Stimulated activated CD8-positive, alpha-beta memory T cell treated with anti-CD3 and anti-CD28 coated beads, Interleukin-7, amount 100 ng/mL, for 48 hours (primary cell): Measurements from ENCODE around the gene FAM240B.

Experiments
- DNase-seq, 2 donors: peaks; one replicate each; pipeline ENCODE4 v3.0.0-alpha.2; 2020; ENCODE audit warnings: low read depth in 1 of 2; ENCODE audit errors: extremely low read depth in 1 of 2

The FAM240B gene

GRCh38 chr9:38671748-38672147 lies 48.2 kb downstream of the FAM240B start:
- DNase-seq = no peak

GRCh38 chr9:38671372-38671731 lies 48.6 kb downstream of the FAM240B start:
- no peak for DNase-seq

GRCh38 chr9:38670542-38671371 lies 49.2 kb downstream of the FAM240B start:
- DNase-seq = no peak

- DNase-seq = no peak
Measured at GRCh38 chr9:38668791-38669466, 51.0 kb downstream of the FAM240B start.

- no peak for DNase-seq
Measured at GRCh38 chr9:38662763-38663593, 57.0 kb downstream of the FAM240B start.

GRCh38 chr9:38659538-38659937 lies 60.4 kb downstream of the FAM240B start:
- DNase-seq = no peak

- no peak for DNase-seq
Measured at GRCh38 chr9:38656896-38657295, 63.0 kb downstream of the FAM240B start.

- DNase-seq = no peak
Measured at GRCh38 chr9:38652486-38652885, 67.4 kb downstream of the FAM240B start.

GRCh38 chr9:38652044-38652443 lies 67.9 kb downstream of the FAM240B start:
- DNase-seq = no peak

GRCh38 chr9:38651400-38652042 lies 68.4 kb downstream of the FAM240B start:
- DNase-seq = no peak

GRCh38 chr9:38650564-38650963 lies 69.4 kb downstream of the FAM240B start:
- no peak for DNase-seq

GRCh38 chr9:38649731-38650363 lies 70.1 kb downstream of the FAM240B start:
- DNase-seq = no peak

GRCh38 chr9:38644601-38645000 lies 75.3 kb downstream of the FAM240B start:
- no peak for DNase-seq
